ENCODE results near the gene FHIT. TPM values are rescaled to one million over a fixed set of nuclear protein-coding genes. Genes with fewer than 3 reads are reported as not detected.
A peak's percentile ranks its signal among the peaks of the same experiment; 100 is the strongest.

The FHIT gene
- polyA plus RNA-seq (2012; ENCODE audit: missing spikeins): 5.0 TPM

DNA sequence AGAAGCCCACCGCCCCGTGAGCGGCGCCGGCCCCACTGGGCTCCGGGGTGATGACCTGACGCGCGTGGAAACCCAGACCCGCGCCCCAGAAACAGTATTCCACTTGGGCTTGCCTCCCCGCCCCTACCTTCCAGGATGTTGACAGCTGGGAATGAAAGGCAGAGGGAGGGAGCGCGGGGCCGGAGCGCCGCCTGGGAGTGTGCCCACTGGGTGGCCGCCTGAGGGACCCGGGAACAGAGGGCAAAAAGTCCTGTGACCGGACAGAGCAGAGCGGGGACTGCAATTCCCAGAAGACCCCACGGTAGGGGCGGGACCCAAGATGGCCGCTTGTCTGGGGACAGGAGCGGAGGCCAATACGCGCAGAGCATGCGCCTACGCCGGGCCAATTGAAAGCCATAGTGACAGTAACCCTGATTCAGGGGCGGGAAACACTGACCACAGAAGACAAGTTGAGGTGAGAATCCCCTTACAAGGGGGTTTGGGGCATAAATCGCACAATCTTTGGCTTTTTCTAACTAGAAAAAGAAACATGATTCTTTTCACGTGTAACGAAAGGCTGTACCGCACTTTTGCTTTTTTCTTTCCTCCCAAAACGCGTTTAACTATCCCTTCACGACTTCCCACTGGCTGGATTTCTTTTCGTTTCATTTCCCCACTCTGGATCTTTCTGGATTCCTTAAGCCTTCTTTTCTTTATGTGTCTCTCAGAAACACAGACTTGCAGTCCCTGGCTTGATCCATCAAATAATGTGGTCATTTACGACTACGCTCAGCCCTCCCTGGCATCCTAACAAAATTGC is at the start of gene FHIT:
Gene FHIT, minus strand, starts transcription at position 279 of the 799 bp plus-strand sequence.
- TF ChIP-seq POLR2AphosphoS5 (IDR thresholded peaks at IDR 0.05; ENCODE audit: low read depth, low read length) (no peak), POLR2A (IDR thresholded peaks at IDR 0.05; ENCODE audit: low read depth, low read length) (peak; percentile 45; the same call in 1 of the 2 replicates), TAF1 (IDR thresholded peaks at IDR 0.05; ENCODE audit: borderline replicate concordance, low read depth, low read length) (no peak)
- FAIRE-seq (peak; percentile 99), DNase-seq (ENCODE audit: insufficient read length) (peak; percentile 67)

GRCh38 chr3:61300786-61301185 is 49.5 kb upstream of the FHIT start:
- DNase-seq (ENCODE audit: insufficient read length): no peak
- FAIRE-seq: no peak

GRCh38 chr3:61300006-61300380 is 48.7 kb upstream of the FHIT start:
- FAIRE-seq (no peak), DNase-seq (ENCODE audit: insufficient read length) (no peak)
- TF ChIP-seq TAF1 (IDR thresholded peaks at IDR 0.05; ENCODE audit: borderline replicate concordance, low read depth, low read length): no peak
- no peak for TF ChIP-seq POLR2AphosphoS5 (IDR thresholded peaks at IDR 0.05; ENCODE audit: low read depth, low read length)
- no peak for TF ChIP-seq POLR2A (IDR thresholded peaks at IDR 0.05; ENCODE audit: low read depth, low read length)

More at GRCh38 chr3:61300786-61301185, 49.5 kb upstream of the FHIT start:
- TF ChIP-seq POLR2AphosphoS5 (IDR thresholded peaks at IDR 0.05; ENCODE audit: low read depth, low read length): no peak
- no peak for TF ChIP-seq POLR2A (IDR thresholded peaks at IDR 0.05; ENCODE audit: low read depth, low read length)
- TF ChIP-seq TAF1 (IDR thresholded peaks at IDR 0.05; ENCODE audit: borderline replicate concordance, low read depth, low read length): no peak

DNA sequence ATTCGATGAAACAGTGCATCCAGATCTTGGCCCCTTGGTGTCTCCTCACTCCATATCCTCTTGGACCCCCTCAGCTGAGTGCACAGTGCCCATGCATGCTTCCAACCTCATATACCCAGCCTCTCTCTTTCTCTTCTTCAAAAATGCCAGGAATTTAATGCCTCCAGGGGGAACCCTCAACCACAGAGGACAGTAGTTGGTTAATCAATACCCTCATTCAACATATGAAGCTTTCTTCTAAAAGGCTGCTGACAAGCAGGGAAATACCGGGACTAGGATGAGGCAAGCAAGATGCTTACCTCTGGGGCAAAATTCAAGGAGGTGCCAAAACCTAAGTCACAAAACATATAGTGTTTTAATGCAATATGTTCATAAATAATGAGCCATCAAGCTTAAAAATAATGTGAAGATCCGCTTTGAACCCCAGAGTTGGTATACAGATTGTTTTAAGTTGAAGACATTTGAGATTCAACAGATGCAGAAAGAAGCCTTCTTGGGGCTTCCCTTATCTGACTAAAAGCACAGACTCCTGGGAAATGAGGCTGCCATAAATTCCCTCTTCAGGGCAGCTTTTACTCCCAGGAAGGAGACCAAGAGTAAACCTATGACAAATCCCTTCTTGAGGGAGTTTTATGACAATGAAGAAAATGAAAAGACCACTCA is 48.2 kb upstream of the FHIT start:
- DNase-seq (ENCODE audit: insufficient read length) (no peak), FAIRE-seq (no peak)
- TF ChIP-seq POLR2A (IDR thresholded peaks at IDR 0.05; ENCODE audit: low read depth, low read length) (no peak), POLR2AphosphoS5 (IDR thresholded peaks at IDR 0.05; ENCODE audit: low read depth, low read length) (no peak), TAF1 (IDR thresholded peaks at IDR 0.05; ENCODE audit: borderline replicate concordance, low read depth, low read length) (no peak)

- no peak for FAIRE-seq
- TF ChIP-seq POLR2AphosphoS5 (IDR thresholded peaks at IDR 0.05; ENCODE audit: low read depth, low read length): no peak
- TF ChIP-seq POLR2A (IDR thresholded peaks at IDR 0.05; ENCODE audit: low read depth, low read length): no peak
- TF ChIP-seq TAF1 (IDR thresholded peaks at IDR 0.05; ENCODE audit: borderline replicate concordance, low read depth, low read length): no peak
- no peak for DNase-seq (ENCODE audit: insufficient read length)
Measured at GRCh38 chr3:61297821-61298220, 46.6 kb upstream of the FHIT start.

DNA sequence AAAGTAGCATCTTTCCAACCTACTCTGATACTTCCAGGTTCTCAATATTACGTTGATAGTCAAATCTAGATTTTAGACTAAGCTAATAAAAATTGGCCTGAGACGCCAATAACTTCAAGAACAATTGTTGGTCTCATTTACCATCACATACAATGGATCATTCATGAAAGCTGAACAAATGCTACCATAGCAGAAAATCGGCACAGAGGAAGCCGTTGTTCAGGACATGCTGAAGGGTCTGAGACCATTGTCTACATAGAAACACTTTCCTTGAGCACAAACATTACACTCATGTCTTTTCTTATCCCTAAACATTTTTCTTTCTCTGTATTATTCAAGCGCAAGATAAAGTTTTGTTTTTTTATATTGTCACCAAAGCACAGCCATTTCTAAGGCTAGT is 37.2 kb upstream of the FHIT start:
- no peak for DNase-seq (ENCODE audit: insufficient read length)
- no peak for FAIRE-seq
- TF ChIP-seq POLR2A (IDR thresholded peaks at IDR 0.05; ENCODE audit: low read depth, low read length) (no peak), TAF1 (IDR thresholded peaks at IDR 0.05; ENCODE audit: borderline replicate concordance, low read depth, low read length) (no peak), POLR2AphosphoS5 (IDR thresholded peaks at IDR 0.05; ENCODE audit: low read depth, low read length) (no peak)

GRCh38 chr3:61283876-61284275 is 32.6 kb upstream of the FHIT start:
- DNase-seq (ENCODE audit: insufficient read length) (no peak), FAIRE-seq (no peak)
- no peak for TF ChIP-seq POLR2A (IDR thresholded peaks at IDR 0.05; ENCODE audit: low read depth, low read length)
- no peak for TF ChIP-seq POLR2AphosphoS5 (IDR thresholded peaks at IDR 0.05; ENCODE audit: low read depth, low read length)
- no peak for TF ChIP-seq TAF1 (IDR thresholded peaks at IDR 0.05; ENCODE audit: borderline replicate concordance, low read depth, low read length)

DNA sequence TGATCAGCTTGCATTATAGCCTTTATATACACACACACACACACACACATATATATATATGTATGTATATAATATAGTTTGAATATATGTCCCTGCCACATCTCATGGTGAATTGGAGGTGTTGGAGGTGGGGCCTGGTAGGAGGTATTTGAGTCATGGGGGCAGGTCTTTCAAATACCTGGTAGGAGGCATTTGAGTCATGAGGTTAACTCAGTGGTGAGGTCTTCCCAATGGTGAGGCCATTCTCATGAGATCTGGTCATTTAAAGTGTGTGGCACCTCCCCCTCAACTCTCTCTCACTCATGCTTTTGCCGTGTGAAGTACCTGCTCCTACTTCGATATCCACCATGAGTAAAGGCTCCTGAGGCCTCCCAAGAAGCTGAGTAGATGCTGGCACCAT is 27.5 kb upstream of the FHIT start:
- DNase-seq (ENCODE audit: insufficient read length) (no peak), FAIRE-seq (no peak)
- TF ChIP-seq TAF1 (IDR thresholded peaks at IDR 0.05; ENCODE audit: borderline replicate concordance, low read depth, low read length): no peak
- no peak for TF ChIP-seq POLR2AphosphoS5 (IDR thresholded peaks at IDR 0.05; ENCODE audit: low read depth, low read length)
- no peak for TF ChIP-seq POLR2A (IDR thresholded peaks at IDR 0.05; ENCODE audit: low read depth, low read length)

- no peak for DNase-seq (ENCODE audit: insufficient read length)
Measured at GRCh38 chr3:61277411-61277810, 26.2 kb upstream of the FHIT start.

DNA sequence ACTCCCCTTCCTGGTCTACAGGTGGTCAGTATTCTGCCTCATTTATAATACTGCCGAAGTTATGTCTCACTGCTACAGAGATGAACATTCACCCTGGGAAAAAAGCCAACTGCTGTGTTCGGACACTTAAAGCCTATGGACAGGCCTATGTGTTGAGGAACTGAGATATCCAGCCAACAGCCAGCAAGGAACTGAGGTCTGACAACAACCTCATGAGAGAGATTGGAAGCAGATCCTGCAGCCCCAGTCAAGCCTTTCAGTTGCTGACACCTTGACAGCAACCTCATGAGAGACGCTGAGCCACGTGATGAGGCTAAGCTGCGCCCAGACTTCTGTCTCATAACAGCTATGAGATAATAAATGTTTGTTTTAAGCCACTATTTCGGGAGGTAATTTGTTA is 18.2 kb upstream of the FHIT start:
- FAIRE-seq (no peak), DNase-seq (ENCODE audit: insufficient read length) (no peak)
- TF ChIP-seq POLR2A (IDR thresholded peaks at IDR 0.05; ENCODE audit: low read depth, low read length): no peak
- no peak for TF ChIP-seq POLR2AphosphoS5 (IDR thresholded peaks at IDR 0.05; ENCODE audit: low read depth, low read length)
- no peak for TF ChIP-seq TAF1 (IDR thresholded peaks at IDR 0.05; ENCODE audit: borderline replicate concordance, low read depth, low read length)

More at GRCh38 chr3:61277411-61277810, 26.2 kb upstream of the FHIT start:
- no peak for TF ChIP-seq TAF1 (IDR thresholded peaks at IDR 0.05; ENCODE audit: borderline replicate concordance, low read depth, low read length)
- TF ChIP-seq POLR2AphosphoS5 (IDR thresholded peaks at IDR 0.05; ENCODE audit: low read depth, low read length): no peak
- no peak for TF ChIP-seq POLR2A (IDR thresholded peaks at IDR 0.05; ENCODE audit: low read depth, low read length)
- no peak for FAIRE-seq

GRCh38 chr3:61268644-61269043 is 17.4 kb upstream of the FHIT start:
- FAIRE-seq (no peak), DNase-seq (ENCODE audit: insufficient read length) (no peak)
- no peak for TF ChIP-seq POLR2A (IDR thresholded peaks at IDR 0.05; ENCODE audit: low read depth, low read length)
- TF ChIP-seq POLR2AphosphoS5 (IDR thresholded peaks at IDR 0.05; ENCODE audit: low read depth, low read length): no peak
- TF ChIP-seq TAF1 (IDR thresholded peaks at IDR 0.05; ENCODE audit: borderline replicate concordance, low read depth, low read length): no peak

GRCh38 chr3:61264281-61264680 is 13.0 kb upstream of the FHIT start:
- DNase-seq (ENCODE audit: insufficient read length) (no peak), FAIRE-seq (no peak)
- TF ChIP-seq TAF1 (IDR thresholded peaks at IDR 0.05; ENCODE audit: borderline replicate concordance, low read depth, low read length) (no peak), POLR2AphosphoS5 (IDR thresholded peaks at IDR 0.05; ENCODE audit: low read depth, low read length) (no peak), POLR2A (IDR thresholded peaks at IDR 0.05; ENCODE audit: low read depth, low read length) (no peak)

Measured in GM12892 (cell line).